Neuronal stem cell (in vitro differentiated cells): ENCODE data around the gene PRDM4.
"Not testable (repeated sequence)": the region's sequence is repeated elsewhere in the genome, so short reads cannot be mapped to it uniquely, and the experiment has no call there.

Source experiments
- DNase-seq: peaks from one replicate; pipeline ENCODE4 v3.0.0-alpha.2; 2013; ENCODE audit warnings: low spot score
- H2AFZ ChIP-seq: one replicate; pipeline ENCODE4 v1.6.1; 2013; ENCODE audit warnings: mild to moderate bottlenecking, low read length, inconsistent platforms
- H2AK5ac ChIP-seq: 2 replicates; pipeline ENCODE4 v1.6.1; 2013; ENCODE audit warnings: low read depth, mild to moderate bottlenecking, inconsistent platforms, low read length, moderate library complexity, mixed read lengths
- H2BK120ac ChIP-seq: 2 replicates; pipeline ENCODE4 v1.6.1; 2013; ENCODE audit warnings: low read depth, mild to moderate bottlenecking, inconsistent platforms, low read length, moderate library complexity, mixed read lengths
- H2BK12ac ChIP-seq: one replicate; pipeline ENCODE4 v1.6.1; 2013; ENCODE audit warnings: low read length, inconsistent platforms
- H2BK15ac ChIP-seq: 2 replicates; pipeline ENCODE4 v1.6.1; 2013; ENCODE audit warnings: mild to moderate bottlenecking, low read length, inconsistent platforms, mixed read lengths
- H2BK5ac ChIP-seq: one replicate; pipeline ENCODE4 v1.6.1; 2013; ENCODE audit warnings: inconsistent platforms, mild to moderate bottlenecking, low read length, moderate library complexity
- H3K14ac ChIP-seq: one replicate; pipeline ENCODE4 v1.6.1; 2013; ENCODE audit warnings: low read length, inconsistent platforms
- H3K18ac ChIP-seq: 2 replicates; pipeline ENCODE4 v1.6.1; 2013; ENCODE audit warnings: low read length, inconsistent platforms
- H3K23ac ChIP-seq: 2 replicates; pipeline ENCODE4 v1.6.1; 2013; ENCODE audit warnings: low read depth, mild to moderate bottlenecking, mixed read lengths, low read length, inconsistent platforms; ENCODE audit not compliant: poor library complexity
- H3K27ac ChIP-seq: replicated peaks from 3 replicates; pipeline ENCODE4 v1.5.1; 2013; ENCODE audit warnings: low read length, inconsistent platforms
- H3K27me3 ChIP-seq, 3 experiments: 2 replicates each; pipeline ENCODE4 v1.6.1; 2013; ENCODE audit warnings: low read length in 3 of 3, mild to moderate bottlenecking in 2 of 3, inconsistent platforms in 1 of 3, low read depth in 1 of 3, mixed read lengths in 1 of 3, moderate library complexity in 1 of 3; ENCODE audit not compliant: control insufficient read depth in 3 of 3, insufficient read depth in 3 of 3
- H3K36me3 ChIP-seq, 2 donors: replicated peaks in 1 of 2; 2 replicates each; pipeline ENCODE4 v1.6.1; 2013; ENCODE audit warnings: low read length in 2 of 2; ENCODE audit not compliant: control insufficient read depth in 2 of 2, insufficient read depth in 2 of 2
- H3K4ac ChIP-seq: 2 replicates; pipeline ENCODE4 v1.6.1; 2013; ENCODE audit warnings: inconsistent platforms, mild to moderate bottlenecking, low read length, moderate library complexity
- H3K4me1 ChIP-seq, 2 donors: 1 replicate in 1 of 2; 2 replicates in 1 of 2; pipeline ENCODE4 v1.6.1; 2013; ENCODE audit warnings: low read length in 2 of 2, low read depth in 1 of 2; ENCODE audit not compliant: control insufficient read depth in 2 of 2, insufficient read depth in 1 of 2
- H3K4me2 ChIP-seq: one replicate; pipeline ENCODE4 v1.6.1; 2013; ENCODE audit warnings: mild to moderate bottlenecking, low read length, inconsistent platforms; ENCODE audit not compliant: insufficient read depth, poor library complexity, severe bottlenecking
- H3K4me3 ChIP-seq, 2 donors: 2 replicates each; pipeline ENCODE4 v1.5.1; 2013; ENCODE audit warnings: low read length in 2 of 2, mild to moderate bottlenecking in 2 of 2, inconsistent platforms in 1 of 2, moderate library complexity in 1 of 2
- H3K79me1 ChIP-seq: one replicate; pipeline ENCODE4 v1.6.1; 2013; ENCODE audit warnings: low read depth, mild to moderate bottlenecking, inconsistent platforms, low read length, moderate library complexity
- H3K9ac ChIP-seq: one replicate; pipeline ENCODE4 v1.6.1; 2013; ENCODE audit warnings: mild to moderate bottlenecking, low read depth, low read length, inconsistent platforms; ENCODE audit not compliant: poor library complexity
- H3K9me3 ChIP-seq, 2 donors: replicated peaks in 1 of 2; 2 replicates each; pipeline versions ENCODE3 to v1.6.1; 2013; ENCODE audit warnings: low read length in 2 of 2, mild to moderate bottlenecking in 2 of 2, inconsistent platforms in 1 of 2, low read depth in 1 of 2, mixed read lengths in 1 of 2, moderate library complexity in 1 of 2; ENCODE audit not compliant: control insufficient read depth in 2 of 2, insufficient read depth in 1 of 2
- H4K8ac ChIP-seq: one replicate; pipeline ENCODE4 v1.6.1; 2013; ENCODE audit warnings: low read depth, mild to moderate bottlenecking, inconsistent platforms, low read length, moderate library complexity
- H4K91ac ChIP-seq: one replicate; pipeline ENCODE4 v1.6.1; 2013; ENCODE audit warnings: low read length, low read depth, mild to moderate bottlenecking, inconsistent platforms; ENCODE audit not compliant: poor library complexity
- WGBS, 2 donors: extraction: QIAGEN DNeasy Blood & Tissue Kit; methylation state at CpG; one replicate each; pipeline ENCODE4 v1.1.7; 2013; ENCODE audit warnings: missing lambda C conversion rate in 2 of 2, mixed read lengths in 1 of 2; ENCODE audit not compliant: insufficient read length in 2 of 2, insufficient replicate concordance in 1 of 2; ENCODE audit errors: extremely low coverage in 2 of 2; 5-methylcytosine and 5-hydroxymethylcytosine counted together

PRDM4 gene

DNA sequence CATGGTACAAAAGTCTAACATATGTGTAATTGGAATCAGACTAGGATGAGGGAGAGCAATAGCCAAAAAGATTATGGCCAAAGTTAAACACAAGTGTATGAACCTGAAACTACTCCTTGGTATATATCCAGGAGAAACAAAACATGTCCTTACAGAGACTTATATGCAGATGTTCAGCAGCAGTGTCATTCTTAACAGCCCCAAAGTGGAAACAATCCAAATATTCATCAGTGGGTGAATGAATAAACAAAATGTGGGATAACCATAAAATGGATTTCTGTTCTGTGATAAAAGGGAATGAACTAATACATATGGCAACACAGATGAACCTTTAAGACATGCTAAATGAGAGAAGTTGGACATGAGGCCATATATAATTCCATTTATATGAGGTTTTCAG is 45.2 kb downstream of the PRDM4 start:
- Histone ChIP-seq H3K27me3 (no peaks in the 10 kb centered on the region), H3K27ac (no peak overlapping the region), H2AFZ (no peak overlapping the region), H2BK15ac (no peak overlapping the region), H3K14ac (no peak overlapping the region), H3K36me3 (peaks cover 16 to 52% of the 10 kb centered on the region in 2 donors), H3K23ac (no peak overlapping the region), H3K79me1 (no peaks in the 10 kb centered on the region), H3K9ac (no peak overlapping the region), H4K91ac (no peak overlapping the region), H3K9me3 (no peaks in the 10 kb centered on the region), H2AK5ac (no peak overlapping the region), H3K4me1 (no peaks in the 10 kb centered on the region), H2BK12ac (no peak overlapping the region), H2BK5ac (no peak overlapping the region), H3K18ac (no peak overlapping the region), H3K4ac (no peak overlapping the region), H2BK120ac (no peak overlapping the region), H3K4me3 (no peak overlapping the region), H4K8ac (no peak overlapping the region), H3K4me2 (no peak overlapping the region)
- no peak for DNase-seq

DNA sequence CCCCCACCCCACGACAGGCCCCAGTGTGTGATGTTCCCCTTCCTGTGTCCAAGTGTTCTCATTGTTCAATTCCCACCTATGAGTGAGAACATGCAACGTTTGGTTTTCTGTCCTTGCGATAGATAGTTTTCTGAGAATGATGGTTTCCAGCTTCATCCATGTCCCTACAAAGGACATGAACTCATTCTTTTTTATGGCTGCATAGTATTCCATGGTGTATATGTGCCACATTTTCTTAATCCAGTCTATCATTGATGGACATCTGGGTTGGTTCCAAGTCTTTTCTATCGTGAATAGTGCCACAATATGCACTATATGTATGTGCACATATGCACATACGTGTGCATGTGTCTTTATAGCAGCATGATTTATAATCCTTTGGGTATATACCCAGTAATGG is 55.4 kb downstream of the PRDM4 start:
- not testable (repeated sequence) for H4K8ac ChIP-seq, H4K91ac ChIP-seq, H3K14ac ChIP-seq, H2AK5ac ChIP-seq, H3K9ac ChIP-seq, H3K23ac ChIP-seq, H2AFZ ChIP-seq, H3K27me3 ChIP-seq, H3K4me3 ChIP-seq, H3K4me1 ChIP-seq, H2BK5ac ChIP-seq, H2BK15ac ChIP-seq, H3K79me1 ChIP-seq, H3K4ac ChIP-seq, H3K27ac ChIP-seq, H3K18ac ChIP-seq, H2BK120ac ChIP-seq, DNase-seq, H2BK12ac ChIP-seq, H3K4me2 ChIP-seq
- Histone ChIP-seq H3K9me3 (peaks cover 4 to 17% of the 10 kb centered on the region in 2 donors), H3K36me3 (peaks cover 17 to 80% of the 10 kb centered on the region in 2 donors)
- WGBS, 2 donors, result no CpG with 5 or more reads among the region's 5 CpGs

DNA sequence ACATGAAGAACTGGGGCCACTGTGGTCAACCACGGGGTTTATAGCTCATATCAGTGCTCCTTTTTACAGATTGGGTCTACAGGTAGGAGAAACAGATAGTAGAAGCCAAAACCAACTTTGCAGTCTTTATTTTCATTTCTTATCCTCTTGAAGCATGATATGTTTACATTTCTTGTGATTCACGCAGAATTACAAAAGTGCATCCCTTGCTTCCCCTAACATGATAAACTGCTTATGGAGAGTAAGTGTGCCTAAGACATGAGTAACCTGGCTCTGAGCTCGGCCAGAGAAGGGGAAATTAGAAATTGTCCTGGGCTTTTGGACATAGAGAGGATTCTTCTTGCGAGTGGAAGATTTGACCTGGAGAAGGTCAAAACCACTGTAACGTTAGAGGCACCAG is 56.9 kb downstream of the PRDM4 start:
- Histone ChIP-seq H3K4me2 (no peak overlapping the region), H3K23ac (no peak overlapping the region), H3K79me1 (no peaks in the 10 kb centered on the region), H3K4ac (no peak overlapping the region), H2AFZ (no peak overlapping the region), H3K27me3 (no peaks in the 10 kb centered on the region), H3K27ac (no peak overlapping the region), H2BK12ac (no peak overlapping the region), H3K14ac (no peak overlapping the region), H4K91ac (no peak overlapping the region), H2AK5ac (no peak overlapping the region), H2BK5ac (no peak overlapping the region), H4K8ac (no peak overlapping the region), H3K36me3 (peaks cover 21 to 80% of the 10 kb centered on the region in 2 donors), H3K9ac (no peak overlapping the region), H3K9me3 (peaks cover 4 to 25% of the 10 kb centered on the region in 2 donors), H3K4me1 (no peaks in the 10 kb centered on the region), H2BK15ac (no peak overlapping the region), H3K4me3 (no peak overlapping the region), H3K18ac (no peak overlapping the region), H2BK120ac (no peak overlapping the region)
- whole genome bisulfite sequencing, 2 donors, result no CpG with 5 or more reads among the region's 5 CpGs
- no peak for DNase-seq

DNA sequence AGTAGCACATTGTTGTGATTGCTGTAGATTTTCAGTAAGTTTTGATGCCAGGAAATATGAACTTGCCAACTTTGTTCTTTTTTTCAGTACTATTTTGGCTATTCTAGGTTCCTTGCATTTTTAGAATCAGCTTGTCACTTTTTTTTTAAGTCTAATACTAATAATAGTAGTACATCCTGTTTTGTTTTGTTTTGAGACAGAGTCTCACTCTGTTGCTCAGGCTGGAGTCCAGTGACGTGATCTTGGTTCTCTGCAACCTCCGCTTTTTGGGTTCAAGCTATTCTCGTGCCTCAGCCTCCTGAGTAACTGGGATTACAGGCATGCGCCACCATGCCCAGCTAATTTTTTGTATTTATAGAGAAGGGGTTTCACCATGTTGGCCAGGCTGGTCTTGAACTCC is 58.8 kb downstream of the PRDM4 start:
- Histone ChIP-seq H4K8ac (no peak overlapping the region), H3K4me3 (no peak overlapping the region), H3K27me3 (no peaks in the 10 kb centered on the region), H3K9ac (no peak overlapping the region), H3K18ac (no peak overlapping the region), H3K36me3 (peaks cover 15 to 85% of the 10 kb centered on the region in 2 donors), H2BK12ac (no peak overlapping the region), H2BK5ac (no peak overlapping the region), H3K14ac (no peak overlapping the region), H3K4ac (no peak overlapping the region), H4K91ac (no peak overlapping the region), H2AK5ac (no peak overlapping the region), H3K4me1 (no peaks in the 10 kb centered on the region), H3K79me1 (no peaks in the 10 kb centered on the region), H3K27ac (no peak overlapping the region), H3K4me2 (no peak overlapping the region), H2BK120ac (no peak overlapping the region), H2BK15ac (no peak overlapping the region), H2AFZ (no peak overlapping the region), H3K9me3 (peaks cover 4 to 25% of the 10 kb centered on the region in 2 donors), H3K23ac (no peak overlapping the region)
- DNase-seq, result no peak
- no CpG with 5 or more reads among the region's 4 CpGs for WGBS, 2 donors
